C4-2B (cell line): ENCODE data around the gene HSPB3.

ENCODE experiments used
- CTCF ChIP-seq: fragments of 450-650 bp; conservative IDR thresholded peaks from 2 replicates; pipeline ENCODE4 v1.5.1; 2017; ENCODE audit warnings: mild to moderate bottlenecking
- ZFX ChIP-seq: fragments of 450-650 bp; IDR thresholded peaks from 2 replicates; pipeline ENCODE4 v1.6.1; 2017

- TF ChIP-seq CTCF = no peak
- no peak for TF ChIP-seq ZFX
Observed at GRCh38 chr5:54415896-54416601, 39.5 kb upstream of the HSPB3 start.
